ENCODE data around the gene ARHGAP25.

Gene ARHGAP25

GRCh38 chr2:68709421-68709911 is 25.1 kb upstream of the ARHGAP25 start:
- DNase-seq (ENCODE audit: low spot score): no peak
- Histone ChIP-seq H3K27ac (no peak overlapping the region), H3K4me3 (no peak overlapping the region)
- TF ChIP-seq CTCF (IDR thresholded peaks at IDR 0.05): peak; percentile 59

GRCh38 chr2:68710336-68710735 is 24.3 kb upstream of the ARHGAP25 start:
- H3K4me3 ChIP-seq: no peak overlapping the region
- TF ChIP-seq CTCF (IDR thresholded peaks at IDR 0.05): no peak
- no peak for DNase-seq (ENCODE audit: low spot score)
- H3K27ac ChIP-seq: no peak overlapping the region

- TF ChIP-seq CTCF (IDR thresholded peaks at IDR 0.05): no peak
- Histone ChIP-seq H3K27ac (no peak overlapping the region), H3K4me3 (no peak overlapping the region)
- DNase-seq (ENCODE audit: low spot score): no peak
Observed at GRCh38 chr2:68710756-68711155, 23.9 kb upstream of the ARHGAP25 start.

GRCh38 chr2:68714866-68715265 is 19.7 kb upstream of the ARHGAP25 start:
- no peak for TF ChIP-seq CTCF (IDR thresholded peaks at IDR 0.05)
- DNase-seq (ENCODE audit: low spot score): no peak
- Histone ChIP-seq H3K4me3 (no peak overlapping the region), H3K27ac (peak overlapping the region in 1 of 2 donors; percentile 48)

GRCh38 chr2:68715353-68716041 is 19.1 kb upstream of the ARHGAP25 start:
- peak; percentile 22 for TF ChIP-seq CTCF (IDR thresholded peaks at IDR 0.05)
- DNase-seq (ENCODE audit: low spot score): no peak
- H3K27ac ChIP-seq: peak overlapping the region in 1 of 2 donors; percentile 48
- no peak overlapping the region for H3K4me3 ChIP-seq

GRCh38 chr2:68716604-68717304 is 17.9 kb upstream of the ARHGAP25 start:
- no peak for TF ChIP-seq CTCF (IDR thresholded peaks at IDR 0.05)
- H3K4me3 ChIP-seq: no peak overlapping the region
- DNase-seq (ENCODE audit: low spot score): no peak
- no peak overlapping the region for H3K27ac ChIP-seq

- H3K4me3 ChIP-seq: no peak overlapping the region
- no peak for DNase-seq (ENCODE audit: low spot score)
- H3K27ac ChIP-seq: no peak overlapping the region
- TF ChIP-seq CTCF (IDR thresholded peaks at IDR 0.05): no peak
Observed at GRCh38 chr2:68717305-68717661, 17.3 kb upstream of the ARHGAP25 start.

Measured in coronary artery (tissue), 2 donors.